HG03520 (cell line): ENCODE measurements around the gene SETBP1.

Experiments used
- ATAC-seq: cut with Tn5 transposase; IDR thresholded peaks from one replicate; pipeline ENCODE4 v1.9.1; 2021; ENCODE audit warnings: mild to moderate bottlenecking, moderate library complexity; ENCODE audit not compliant: unreplicated experiment

The SETBP1 gene

GRCh38 chr18:45100321-45101105 is 419.8 kb downstream of the SETBP1 start:
- ATAC-seq, result no peak

DNA sequence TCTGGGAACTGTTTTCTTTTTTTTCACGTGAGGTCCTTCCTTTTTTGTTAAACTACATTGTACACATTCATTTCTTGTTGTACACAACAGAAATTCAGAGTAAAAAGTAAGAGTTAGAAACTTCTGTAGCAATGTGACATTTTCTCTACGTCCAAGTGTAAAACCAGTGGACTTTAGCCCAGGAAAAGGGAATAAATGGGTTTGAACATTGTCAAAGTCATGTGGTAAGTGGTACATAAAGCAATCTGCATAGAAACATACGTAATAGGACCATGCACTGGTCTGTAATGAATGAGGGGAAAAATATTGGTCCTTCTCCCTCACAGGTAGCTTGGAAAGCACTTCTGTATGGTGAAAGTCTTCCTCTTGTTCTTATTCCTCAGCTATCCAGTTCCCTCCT is 421.4 kb downstream of the SETBP1 start:
- ATAC-seq, result no peak

DNA sequence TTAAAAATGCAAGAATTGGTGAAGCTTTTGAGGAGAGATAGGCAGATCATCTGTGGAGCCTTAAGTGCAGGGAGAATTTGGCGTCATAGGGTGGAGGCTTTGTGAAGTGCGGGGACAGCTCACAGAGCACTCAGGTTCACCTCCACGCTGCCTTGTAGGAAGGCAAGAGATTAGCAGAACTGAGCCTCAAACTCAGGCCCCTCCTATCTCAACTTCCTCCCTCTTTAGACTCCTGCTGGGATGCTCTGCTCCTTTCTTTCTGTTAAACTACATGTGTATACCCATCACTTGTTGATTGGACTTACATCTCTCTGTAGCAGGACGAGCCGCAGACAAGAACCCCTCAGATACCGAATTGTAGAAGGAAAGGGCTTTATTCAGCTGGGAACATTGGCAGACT is 422.2 kb downstream of the SETBP1 start:
- ATAC-seq, result no peak

DNA sequence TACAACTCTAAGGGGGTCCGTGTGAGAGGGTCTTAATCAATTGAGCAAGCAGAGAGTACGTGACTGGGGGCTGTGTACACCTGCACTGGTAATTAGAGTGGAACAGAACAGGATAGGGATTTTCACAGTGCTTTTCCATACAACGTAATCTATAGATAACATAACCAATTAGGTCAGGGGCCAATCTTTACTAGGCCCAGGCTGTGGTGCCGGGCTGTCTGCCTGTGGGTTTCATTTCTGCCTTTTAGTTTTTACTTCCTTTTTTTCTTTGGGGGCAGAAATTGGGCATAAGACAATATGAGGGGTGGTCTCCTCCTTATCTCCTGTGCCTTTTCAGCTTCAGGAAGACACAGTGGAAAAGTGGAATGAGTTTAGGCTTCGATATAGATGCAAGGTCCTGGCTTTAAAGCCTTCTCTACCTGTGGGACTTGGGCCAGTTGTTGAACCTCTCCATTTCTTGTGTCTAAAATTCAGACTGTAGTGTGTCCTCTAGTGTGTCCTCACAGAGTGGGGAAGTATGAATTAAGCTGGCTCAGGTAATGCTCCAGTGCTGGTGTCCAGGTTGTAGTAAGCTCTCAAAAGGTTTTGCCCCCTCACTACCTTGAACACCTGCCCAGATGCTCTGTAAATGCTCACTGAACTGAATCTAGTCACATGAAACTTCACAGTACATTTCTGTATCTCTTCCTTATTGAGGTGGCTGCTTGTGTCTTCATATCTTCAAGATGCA is 422.8 kb downstream of the SETBP1 start:
- ATAC-seq, result peak; percentile 30

DNA sequence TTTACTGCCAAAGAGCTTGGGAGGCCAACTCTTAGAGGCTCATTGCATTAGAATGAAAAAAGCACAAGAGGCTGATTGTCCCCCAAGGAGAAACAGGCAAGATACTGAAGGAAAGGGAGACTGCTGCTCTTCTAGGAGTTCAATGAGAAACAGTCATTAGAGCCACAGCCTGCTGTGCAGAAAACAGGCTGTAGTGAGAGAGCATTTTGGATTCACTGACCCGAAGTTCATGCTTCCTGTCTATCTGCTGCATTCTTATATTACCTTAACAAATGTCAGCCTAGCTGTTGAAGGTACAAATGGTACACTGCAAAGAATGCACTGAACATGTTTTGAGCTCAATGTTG is 423.3 kb downstream of the SETBP1 start:
- peak; percentile 8 for ATAC-seq

DNA sequence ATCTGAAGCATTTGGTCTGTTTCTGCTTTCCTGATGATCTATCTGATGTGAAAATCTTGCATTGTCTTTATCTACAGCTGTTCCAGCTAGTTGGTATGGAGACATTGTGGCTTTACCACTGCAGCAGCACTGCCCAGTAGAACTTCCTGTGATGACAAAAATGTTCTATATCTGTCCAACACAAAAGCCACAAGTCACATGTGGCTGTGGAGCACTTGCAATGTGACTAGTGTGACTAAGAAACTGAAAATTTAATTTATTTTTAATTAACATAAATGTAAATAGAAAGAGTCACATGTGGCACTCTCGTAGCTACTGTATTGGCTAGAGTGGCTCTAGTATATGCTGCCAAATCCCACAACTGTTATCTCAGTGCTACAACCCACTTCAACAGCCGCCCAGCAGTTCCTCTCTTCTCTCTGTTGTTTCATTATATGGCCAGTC is 425.7 kb downstream of the SETBP1 start:
- peak; percentile 90 for ATAC-seq

DNA sequence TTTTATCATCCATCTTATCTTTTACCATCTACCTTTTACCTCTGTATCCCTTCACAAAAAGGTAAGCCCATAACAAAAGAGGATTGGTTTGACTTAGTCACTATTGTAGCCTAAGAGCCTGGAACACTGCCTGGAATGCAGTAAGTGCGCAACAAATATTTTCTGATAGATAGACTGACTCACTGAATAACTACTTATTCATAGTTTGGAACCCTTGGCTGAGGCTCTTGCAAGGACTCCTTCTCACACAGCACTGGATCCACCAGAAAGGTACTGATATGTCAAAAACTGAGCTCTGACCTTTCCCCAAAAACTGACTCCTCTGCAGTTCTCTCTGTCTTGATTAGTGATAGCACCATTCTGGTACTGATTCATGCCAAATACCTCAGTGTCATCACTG is 426.7 kb downstream of the SETBP1 start:
- no peak for ATAC-seq

DNA sequence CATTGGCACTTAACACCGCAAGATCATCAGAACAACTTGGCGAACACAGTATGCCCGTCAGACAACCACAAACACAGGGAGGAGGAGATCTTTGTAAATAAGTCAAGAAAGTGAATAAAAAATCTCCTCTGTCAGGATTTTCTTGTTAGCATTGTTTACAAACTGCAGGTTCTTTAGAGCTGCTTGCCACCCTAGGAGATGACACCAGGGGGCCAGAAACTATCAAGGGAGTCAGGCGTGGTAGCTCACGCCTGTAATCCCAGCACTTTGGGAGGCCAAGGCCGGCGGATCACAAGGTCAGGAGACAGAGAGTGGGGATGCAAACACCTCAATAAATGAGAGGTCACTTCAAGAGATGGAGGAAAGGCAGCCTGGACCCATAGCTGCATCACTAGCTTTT is 428.1 kb downstream of the SETBP1 start:
- no peak for ATAC-seq

- ATAC-seq, result no peak
These were observed 428.6 kb downstream of the SETBP1 start for GRCh38 chr18:45109271-45109670.

- no peak for ATAC-seq
These were observed 429.0 kb downstream of the SETBP1 start for GRCh38 chr18:45109706-45110105.

DNA sequence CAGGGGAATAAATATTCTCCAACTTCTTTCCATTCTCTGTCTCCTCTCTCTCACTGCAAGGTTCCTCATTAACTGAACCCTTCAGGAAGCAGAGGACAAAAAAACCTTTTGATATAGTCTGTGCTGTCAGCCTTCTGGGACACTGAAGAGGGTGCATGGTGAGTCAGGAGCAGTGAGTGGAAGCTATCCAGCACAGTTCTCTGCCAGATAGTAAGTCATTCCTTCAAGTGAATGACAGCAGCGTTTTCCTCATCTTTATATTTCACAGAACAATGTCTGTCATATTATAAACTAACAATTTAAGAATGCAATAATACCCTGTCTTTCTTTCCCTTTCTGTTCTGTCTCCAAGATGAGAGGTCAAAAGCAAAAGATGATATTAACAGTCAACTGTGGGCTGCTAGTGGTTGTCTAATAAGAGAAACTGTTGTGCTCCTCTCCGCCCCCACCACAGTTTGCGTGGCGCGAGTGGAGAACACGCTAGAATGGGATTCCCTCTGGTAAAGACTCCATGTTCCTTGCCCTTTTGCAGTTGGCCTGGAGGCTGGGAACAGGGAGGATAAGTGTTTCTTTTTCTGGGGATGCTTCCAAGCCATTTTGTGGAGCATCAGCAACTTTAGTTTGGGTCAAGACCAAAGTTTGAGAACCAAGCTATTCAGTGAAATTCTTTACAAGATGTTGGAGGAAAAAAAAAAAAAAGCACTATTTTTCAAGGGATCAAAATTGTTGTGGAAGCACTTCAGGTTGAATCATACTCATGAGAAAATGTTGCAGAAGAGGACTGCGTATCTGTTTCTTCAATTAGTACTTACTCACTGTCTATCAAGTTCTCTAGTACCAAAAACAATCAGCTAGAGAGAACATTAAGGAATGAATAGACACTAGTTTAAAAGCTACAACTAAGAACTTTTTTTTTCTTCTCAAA is 430.2 kb downstream of the SETBP1 start:
- ATAC-seq, result no peak

GRCh38 chr18:45111502-45111848 is 430.8 kb downstream of the SETBP1 start:
- no peak for ATAC-seq

- no peak for ATAC-seq
These were observed 432.0 kb downstream of the SETBP1 start for GRCh38 chr18:45112682-45113081.

DNA sequence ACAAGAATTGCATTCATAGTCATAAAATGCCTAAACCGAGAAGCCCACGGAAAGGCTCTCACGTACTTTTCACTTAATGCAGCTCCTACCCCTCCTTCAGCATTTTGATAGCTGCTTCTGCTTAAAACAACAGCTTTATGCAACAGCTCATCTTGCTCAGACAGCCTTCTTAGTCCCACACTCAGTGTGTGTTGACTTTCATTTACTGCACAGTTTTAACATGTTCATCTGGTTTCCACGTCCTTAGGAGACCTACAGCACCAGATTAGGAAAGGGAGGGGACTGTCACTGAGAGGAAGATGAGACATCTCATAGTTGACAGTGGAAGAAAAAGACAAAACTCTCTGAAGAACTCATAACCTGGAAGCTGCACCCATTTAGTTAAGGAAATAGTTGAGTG is 435.4 kb downstream of the SETBP1 start:
- no peak for ATAC-seq
